ENCODE results near the gene MAMLD1.

- TF ChIP-seq REST (IDR thresholded peaks at IDR 0.05; ENCODE audit: insufficient replicate concordance, low read depth) (no peak), CTCF (IDR thresholded peaks at IDR 0.05; ENCODE audit: insufficient read depth, low read length) (no peak), POLR2AphosphoS5 (IDR thresholded peaks at IDR 0.05; ENCODE audit: low read depth) (no peak), SPI1 (IDR thresholded peaks at IDR 0.05; ENCODE audit: borderline replicate concordance, low read depth) (no peak), GABPA (IDR thresholded peaks at IDR 0.05; ENCODE audit: low read depth) (no peak)
Observed at GRCh38 chrX:150324919-150325318, 38.2 kb upstream of the MAMLD1 start.
